Stimulated activated CD4-positive, alpha-beta T cell treated with anti-CD3 and anti-CD28 coated beads, Interleukin-1b, Interleukin-23, amount 100 ng/mL, for 48 hours (primary cell): ENCODE measurements around the gene RGS16.

Experiments used
- DNase-seq: peaks from one replicate; pipeline ENCODE4 v3.0.0-alpha.2; 2020

RGS16 gene

DNA sequence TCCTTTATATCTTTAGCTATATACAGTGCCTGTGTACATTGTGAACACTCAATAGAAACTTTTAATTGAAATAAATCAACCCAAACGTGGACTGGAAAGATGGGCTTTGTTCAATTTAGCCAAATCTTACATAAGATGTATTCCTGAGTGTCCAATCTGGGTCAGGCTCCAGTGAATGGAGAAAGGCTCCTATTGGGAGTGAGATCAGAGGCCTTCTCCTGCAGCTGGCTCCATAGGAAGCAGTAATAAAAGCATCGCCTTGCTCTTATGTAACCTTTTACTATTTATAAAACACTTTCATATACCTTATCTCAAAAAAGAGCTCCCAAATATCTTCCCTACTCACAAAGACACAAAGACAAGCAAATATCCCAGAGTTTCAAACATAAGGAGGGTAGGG is 24.9 kb upstream of the RGS16 start:
- no peak for DNase-seq

GRCh38 chr1:182628657-182629056 is 24.5 kb upstream of the RGS16 start:
- DNase-seq = no peak

DNA sequence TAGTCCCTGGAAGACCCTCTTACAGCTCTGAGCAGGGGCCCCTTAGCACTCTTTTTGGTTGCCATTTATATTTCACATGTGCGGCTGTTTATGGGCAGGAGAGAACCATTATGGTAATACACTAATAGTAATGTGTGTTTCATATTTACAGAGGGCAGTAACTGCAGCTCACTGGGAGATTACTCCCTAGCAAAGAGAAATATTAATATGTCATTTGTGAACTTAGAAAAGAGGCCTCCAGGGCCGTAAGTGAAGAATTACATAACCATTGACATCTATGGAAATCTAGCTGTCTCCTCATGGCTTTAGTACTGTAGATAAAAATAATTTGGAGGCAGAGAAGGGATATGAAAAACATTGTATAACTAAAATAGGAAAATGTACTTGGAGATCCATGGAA is 23.4 kb upstream of the RGS16 start:
- no peak for DNase-seq

DNA sequence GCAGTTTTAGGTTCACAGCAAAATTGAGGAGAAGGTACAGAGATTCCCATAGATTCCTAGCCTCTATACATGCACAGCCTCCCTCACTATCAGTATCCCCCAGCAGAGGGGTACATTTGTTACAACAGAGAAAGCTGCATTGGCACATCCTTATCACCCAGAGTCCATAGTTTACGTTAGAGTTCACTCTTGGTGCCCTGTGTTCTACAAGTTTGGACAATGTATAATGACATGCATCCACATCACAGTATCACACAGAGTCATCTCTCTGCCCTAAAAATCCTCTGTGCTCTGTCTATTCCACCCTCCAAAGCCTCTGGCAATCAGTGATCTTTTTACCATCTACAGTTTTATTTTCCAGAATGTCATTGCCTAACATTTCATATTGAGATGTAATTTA is 22.3 kb upstream of the RGS16 start:
- DNase-seq = no peak

DNA sequence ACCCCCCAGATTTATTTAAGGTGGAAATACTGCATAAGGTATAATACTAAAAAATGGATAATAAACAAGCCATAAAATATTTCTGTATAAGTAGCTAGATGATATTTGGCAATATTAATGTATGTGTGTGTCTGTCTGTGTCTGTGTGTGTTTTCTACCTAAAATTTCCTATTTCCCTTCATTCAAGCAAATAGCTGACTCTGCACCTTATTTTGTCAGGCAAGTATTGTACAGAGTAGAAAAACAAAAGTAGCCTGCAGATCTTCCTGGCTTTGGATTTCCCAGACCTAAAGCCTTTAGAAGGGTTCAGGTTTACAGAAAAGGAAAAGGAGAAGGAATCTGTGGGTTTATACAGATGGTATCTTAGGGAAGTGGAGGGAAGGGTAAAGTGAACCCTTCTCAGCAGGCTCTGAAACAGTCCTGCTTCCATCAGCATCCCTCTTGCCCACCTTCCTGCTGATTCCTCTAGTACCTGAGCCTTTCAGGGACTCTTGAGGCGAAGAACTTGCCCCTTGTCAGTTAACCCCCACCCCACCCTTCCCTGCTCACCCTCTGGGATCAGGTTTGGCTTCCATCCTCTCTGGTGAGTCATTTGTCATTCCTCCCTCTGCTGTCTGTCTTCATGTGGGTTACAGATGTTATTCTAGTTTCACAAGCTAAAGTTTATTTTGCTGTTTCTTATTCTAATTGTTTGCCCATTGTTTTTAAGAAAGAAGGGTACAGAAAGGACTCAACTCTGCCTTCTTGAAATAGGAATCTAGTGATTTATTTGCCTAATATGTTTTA is 21.7 kb upstream of the RGS16 start:
- no peak for DNase-seq

GRCh38 chr1:182625024-182625423 is 20.8 kb upstream of the RGS16 start:
- no peak for DNase-seq

DNA sequence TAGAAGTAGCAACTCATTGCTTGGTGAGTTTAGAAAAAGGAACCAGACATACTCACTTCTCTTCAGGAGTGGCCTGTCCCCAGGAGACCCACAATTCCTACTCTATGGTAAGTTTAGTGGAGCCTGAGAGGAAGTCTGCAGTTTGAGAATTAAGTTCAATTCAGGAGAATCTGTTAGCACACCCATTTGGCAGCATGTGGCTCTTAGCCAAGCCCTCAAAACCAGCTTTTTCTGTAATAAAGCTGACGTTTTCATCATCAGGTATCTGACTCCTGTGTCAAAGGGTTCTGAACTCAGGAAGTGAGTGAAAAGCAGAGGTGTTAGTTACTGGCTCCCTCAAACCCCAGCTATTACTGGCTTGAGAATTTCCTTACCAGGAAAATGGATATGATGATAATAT is 20.4 kb upstream of the RGS16 start:
- DNase-seq = no peak

- DNase-seq = no peak
Measured at GRCh38 chr1:182622901-182623528, 18.8 kb upstream of the RGS16 start.

DNA sequence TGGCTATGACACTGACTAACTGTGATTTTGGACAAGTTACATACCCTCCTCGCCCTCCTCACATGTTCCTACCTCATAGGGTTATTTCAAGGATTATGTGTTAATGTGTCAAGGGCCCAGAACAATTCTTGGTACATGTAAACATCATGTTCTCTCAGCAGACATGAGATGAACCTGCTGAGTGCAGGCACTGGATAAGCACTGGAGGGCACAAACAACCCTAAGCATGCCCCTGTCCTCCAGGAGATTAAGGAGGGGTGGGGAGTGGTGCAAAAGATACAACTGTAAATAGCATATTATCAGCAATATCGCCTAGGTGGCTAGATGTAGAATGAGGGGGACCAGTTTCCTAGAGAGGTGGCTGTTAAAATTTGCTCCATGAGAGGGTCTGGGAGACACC is 17.7 kb upstream of the RGS16 start:
- DNase-seq = no peak

DNA sequence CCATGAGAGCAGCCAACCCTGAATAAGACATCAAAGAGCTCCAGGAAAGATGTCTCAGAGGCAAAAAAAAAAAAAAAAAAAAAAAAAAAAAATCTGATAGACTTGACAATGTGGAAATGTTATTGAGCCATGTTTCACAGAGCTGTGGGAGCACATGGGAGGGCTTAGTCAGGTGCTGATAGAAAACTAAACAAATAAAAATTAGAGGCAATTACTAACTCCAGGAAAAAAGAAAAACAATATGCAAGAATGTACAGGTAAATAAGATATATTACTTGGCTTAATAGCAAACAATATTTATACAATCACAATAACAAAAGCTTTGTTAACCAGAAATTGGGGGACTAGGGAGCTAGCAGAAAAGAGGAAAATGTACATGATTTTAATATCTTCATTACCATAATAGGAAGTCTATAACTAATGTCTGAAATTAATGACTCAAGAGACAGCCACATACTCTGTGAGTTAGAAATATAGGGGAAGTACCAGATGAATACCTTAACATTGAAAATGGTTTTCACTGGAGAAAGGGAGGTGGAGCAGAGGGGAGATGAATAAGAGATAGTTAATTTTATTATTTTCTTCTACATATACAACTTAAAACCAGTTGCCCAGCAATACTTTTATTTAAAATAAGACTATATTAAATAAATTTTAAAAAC is 16.9 kb upstream of the RGS16 start:
- no peak for DNase-seq

- DNase-seq = no peak
Measured at GRCh38 chr1:182617734-182618351, 13.7 kb upstream of the RGS16 start.

GRCh38 chr1:182617014-182617429 is 12.8 kb upstream of the RGS16 start:
- DNase-seq = no peak

DNA sequence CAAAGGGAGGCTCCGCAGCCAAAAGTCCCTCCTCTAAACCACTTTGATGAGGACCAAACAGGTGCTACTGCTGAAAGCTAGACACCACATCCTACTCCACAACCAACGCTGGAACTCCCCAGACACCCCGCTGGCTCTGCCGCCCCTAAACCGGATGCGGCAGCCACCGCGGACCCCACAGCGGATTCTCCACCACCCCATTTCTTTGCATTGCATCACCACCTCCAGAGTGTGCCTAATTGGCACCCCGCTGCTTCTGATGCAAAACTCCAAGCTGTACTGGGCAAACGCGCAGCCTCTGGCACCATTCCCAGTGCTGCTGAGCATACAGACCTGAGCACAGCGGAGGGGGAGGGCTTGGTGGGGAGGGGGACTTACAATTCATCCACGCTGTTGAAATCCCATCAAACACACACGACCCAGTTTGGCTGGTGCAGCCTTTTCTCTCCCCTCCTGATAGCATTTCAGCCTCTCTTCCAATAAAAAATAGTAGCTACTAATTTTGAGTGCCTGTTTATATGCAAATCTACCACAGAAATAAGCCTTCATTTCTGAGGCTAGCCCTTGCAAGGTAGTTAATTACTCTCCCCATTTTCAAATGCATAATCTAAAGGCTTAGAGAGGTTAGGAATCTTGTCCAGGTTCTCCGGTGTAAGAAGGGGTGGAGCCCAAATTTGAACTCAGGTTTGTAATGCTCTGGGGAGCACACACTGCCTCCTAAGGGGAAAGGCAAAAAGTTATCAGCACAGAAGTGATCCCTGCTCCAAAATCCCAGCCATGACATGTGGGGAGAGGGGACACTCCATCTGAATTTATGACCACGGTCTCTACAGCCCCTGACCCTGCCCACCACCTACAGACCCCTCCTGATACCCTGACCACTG is 12.2 kb upstream of the RGS16 start:
- peak; percentile 90 for DNase-seq

DNA sequence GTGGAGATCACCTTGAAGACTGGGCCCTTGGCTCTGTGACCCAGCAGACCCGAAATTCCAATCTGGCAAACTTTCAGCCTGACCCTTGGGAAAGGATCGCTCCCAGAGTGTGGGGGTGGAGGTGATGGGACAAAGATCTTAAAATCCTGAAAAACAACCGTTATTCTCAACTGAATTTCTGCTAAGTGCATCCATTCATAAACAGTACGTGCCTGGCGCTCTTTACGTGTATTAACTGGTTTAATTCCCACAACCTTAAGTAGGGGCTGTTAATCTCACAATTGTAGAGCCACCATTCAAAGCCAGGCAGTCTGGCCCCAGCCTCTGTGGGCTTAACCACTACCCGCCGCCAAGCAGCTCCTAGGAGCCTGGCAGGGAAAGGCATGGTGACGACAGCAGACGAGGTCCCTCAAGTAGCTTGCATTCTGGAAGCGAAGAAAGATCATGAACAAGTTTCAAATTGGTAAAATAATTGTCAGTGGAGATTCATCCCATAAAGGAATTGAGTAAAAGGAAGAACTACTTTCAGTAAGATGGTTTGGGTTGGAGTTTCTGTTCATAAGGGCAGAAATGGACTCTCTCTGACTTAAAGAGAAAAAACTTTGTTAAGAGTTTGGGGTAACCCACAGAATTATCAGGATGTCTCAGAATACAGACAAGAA is 11.4 kb upstream of the RGS16 start:
- DNase-seq = peak; percentile 67

DNA sequence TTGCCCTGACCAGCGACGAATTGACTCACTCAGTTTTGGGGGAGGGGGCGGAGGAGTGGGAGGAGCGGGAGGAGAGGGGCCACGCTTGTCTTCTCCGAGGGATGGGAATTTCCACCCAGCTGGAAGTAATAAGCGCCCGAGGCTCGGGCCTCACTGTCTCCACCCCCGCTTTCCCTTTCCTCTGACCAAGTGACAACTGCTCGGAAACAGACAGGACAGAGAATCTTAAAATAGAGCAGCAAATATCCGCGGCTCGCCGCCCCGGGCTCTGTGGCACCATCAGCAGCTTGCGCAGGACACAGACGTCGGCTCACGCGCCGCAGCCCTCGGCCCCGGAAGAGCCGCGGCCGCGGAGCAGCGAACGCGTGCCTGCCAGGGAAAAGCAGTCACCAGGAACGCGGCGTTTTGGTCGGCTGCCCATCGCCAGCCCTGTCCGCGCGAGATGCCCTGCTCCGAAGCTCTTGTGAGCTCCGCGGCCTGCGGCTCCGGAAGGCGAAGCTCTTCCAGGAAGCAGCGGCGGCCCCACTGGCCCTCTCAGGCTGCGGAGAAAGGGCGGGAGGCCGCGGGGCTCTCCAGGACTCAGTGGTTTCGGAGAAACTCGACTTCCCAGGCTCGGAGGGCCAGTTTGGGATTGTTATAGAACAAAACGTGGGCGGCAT is 10.7 kb upstream of the RGS16 start:
- DNase-seq = peak; percentile 55

- no peak for DNase-seq
Measured at GRCh38 chr1:182611787-182612186, 7.6 kb upstream of the RGS16 start.

- no peak for DNase-seq
Measured at GRCh38 chr1:182611326-182611725, 7.1 kb upstream of the RGS16 start.

DNA sequence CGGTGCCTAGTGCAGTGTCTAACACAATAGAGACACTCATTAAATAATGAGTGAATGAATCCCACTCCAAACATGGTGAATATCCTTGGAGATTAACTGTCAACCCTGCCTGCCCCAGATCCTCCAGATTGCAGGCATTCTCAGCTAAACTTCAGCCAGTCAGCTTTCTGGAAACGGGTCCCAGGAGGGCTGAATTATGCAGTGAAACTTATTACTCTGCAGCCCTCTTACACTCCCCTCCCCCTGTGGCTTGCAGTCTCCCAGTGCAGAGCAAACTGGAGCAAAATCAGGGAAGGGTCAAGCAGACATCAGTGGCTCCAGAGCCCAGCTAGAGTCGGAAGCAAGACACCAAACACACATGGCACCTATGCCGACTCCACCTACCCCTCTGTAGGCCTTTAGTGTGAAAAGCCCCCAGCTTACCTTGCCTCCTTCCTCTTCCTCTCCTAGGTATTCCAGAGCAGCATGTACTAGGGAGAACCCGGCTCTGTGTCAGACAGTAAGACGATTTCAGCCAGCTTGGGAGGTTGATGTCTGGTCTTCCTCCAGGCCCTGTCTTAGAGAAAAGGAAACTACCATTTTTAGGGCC is 6.5 kb upstream of the RGS16 start:
- no peak for DNase-seq

GRCh38 chr1:182608845-182609610 is 4.8 kb upstream of the RGS16 start:
- no peak for DNase-seq

DNA sequence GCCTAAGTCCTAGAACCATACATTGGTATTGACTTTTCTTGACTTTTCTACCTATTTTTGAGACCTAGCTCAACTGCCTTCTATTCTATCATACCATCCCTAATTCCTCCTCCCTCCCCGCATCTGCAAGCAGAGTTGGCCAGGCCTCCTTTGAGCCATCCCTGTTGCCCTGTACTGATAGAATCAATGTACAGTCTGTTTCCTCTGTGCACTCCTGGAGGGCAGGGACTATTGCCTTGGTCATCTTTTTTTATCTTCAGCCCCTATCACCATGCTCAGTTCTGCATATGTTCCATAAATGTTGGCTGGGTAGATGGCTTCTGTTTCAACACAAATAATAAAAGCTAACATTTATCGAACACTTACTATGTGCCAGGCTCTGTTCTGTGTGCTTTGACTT is 4.0 kb upstream of the RGS16 start:
- no peak for DNase-seq
